ENCODE measurements around the gene HINT2. TPM values are rescaled to one million over a fixed set of nuclear protein-coding genes. Genes with fewer than 3 reads are reported as not detected.

Gene HINT2
- total RNA-seq: 10 to 100 TPM; 27.7 to 38.0 TPM

GRCh38 chr9:35814841-35815543, at the start of gene HINT2:
TSS of gene HINT2 (minus strand) at chr9:35815042. CDS start at chr9:35814979, 63 bp downstream.
- ATAC-seq (replicated peaks): peak; percentile 88
- peak within 1 kb of the TSS; percentile 81 for H3K4me3 Mint-ChIP-seq

GRCh38 chr9:35863583-35863982, 48.7 kb upstream of the HINT2 start:
- Mint-ChIP-seq H3K27ac (no peak overlapping the region), H3K36me3 (ENCODE audit: low read depth) (no peaks in the 10 kb centered on the region), H3K4me1 (no peaks in the 10 kb centered on the region), H3K4me3 (no peak overlapping the region), H3K27me3 (peaks cover 15% of the 10 kb centered on the region), H3K9me3 (no peaks in the 10 kb centered on the region)
- ATAC-seq (replicated peaks): no peak

More at GRCh38 chr9:35814841-35815543, at the start of gene HINT2:
- Mint-ChIP-seq H3K4me1 (peaks cover 19% of the 10 kb centered on the region), H3K36me3 (ENCODE audit: low read depth) (no peaks in the 10 kb centered on the region), H3K27ac (peak within 1 kb of the TSS; percentile 88), H3K9me3 (no peaks in the 10 kb centered on the region), H3K27me3 (no peaks in the 10 kb centered on the region)

GRCh38 chr9:35862328-35862727, 47.5 kb upstream of the HINT2 start:
- Mint-ChIP-seq H3K4me3 (no peak overlapping the region), H3K27me3 (peaks cover 15% of the 10 kb centered on the region), H3K36me3 (ENCODE audit: low read depth) (no peaks in the 10 kb centered on the region), H3K27ac (no peak overlapping the region), H3K4me1 (peaks cover 2% of the 10 kb centered on the region), H3K9me3 (no peaks in the 10 kb centered on the region)
- ATAC-seq (replicated peaks): no peak

GRCh38 chr9:35861161-35861897, 46.5 kb upstream of the HINT2 start:
- H3K27me3 Mint-ChIP-seq: peaks cover 15% of the 10 kb centered on the region
- H3K9me3 Mint-ChIP-seq: no peaks in the 10 kb centered on the region
- H3K27ac Mint-ChIP-seq: no peak overlapping the region
- ATAC-seq (replicated peaks): no peak
- no peaks in the 10 kb centered on the region for H3K36me3 Mint-ChIP-seq (ENCODE audit: low read depth)
- peaks cover 5% of the 10 kb centered on the region for H3K4me1 Mint-ChIP-seq
- no peak overlapping the region for H3K4me3 Mint-ChIP-seq

- ATAC-seq (replicated peaks): no peak
- no peaks in the 10 kb centered on the region for H3K9me3 Mint-ChIP-seq
- peaks cover 5% of the 10 kb centered on the region for H3K4me1 Mint-ChIP-seq
- no peaks in the 10 kb centered on the region for H3K36me3 Mint-ChIP-seq (ENCODE audit: low read depth)
- no peak overlapping the region for H3K4me3 Mint-ChIP-seq
- peaks cover 11% of the 10 kb centered on the region for H3K27me3 Mint-ChIP-seq
- no peak overlapping the region for H3K27ac Mint-ChIP-seq
These were observed 45.1 kb upstream of the HINT2 start for GRCh38 chr9:35859990-35860339.

GRCh38 chr9:35859310-35859989, 44.6 kb upstream of the HINT2 start:
- Mint-ChIP-seq H3K4me3 (no peak overlapping the region), H3K4me1 (peaks cover 5% of the 10 kb centered on the region), H3K27me3 (peaks cover 11% of the 10 kb centered on the region), H3K9me3 (no peaks in the 10 kb centered on the region), H3K36me3 (ENCODE audit: low read depth) (no peaks in the 10 kb centered on the region), H3K27ac (no peak overlapping the region)
- peak; percentile 66 for ATAC-seq (replicated peaks)

- Mint-ChIP-seq H3K9me3 (no peaks in the 10 kb centered on the region), H3K27ac (peak overlapping the region; percentile 19), H3K27me3 (peaks cover 8% of the 10 kb centered on the region), H3K36me3 (ENCODE audit: low read depth) (no peaks in the 10 kb centered on the region), H3K4me1 (peaks cover 5% of the 10 kb centered on the region), H3K4me3 (no peak overlapping the region)
- no peak for ATAC-seq (replicated peaks)
These were observed 43.6 kb upstream of the HINT2 start for GRCh38 chr9:35858458-35858857.

- Mint-ChIP-seq H3K4me3 (no peak overlapping the region), H3K27me3 (peaks cover 5% of the 10 kb centered on the region)
- ATAC-seq (replicated peaks): no peak
These were observed 42.0 kb upstream of the HINT2 start for GRCh38 chr9:35856882-35857281.

GRCh38 chr9:35856206-35856605, 41.4 kb upstream of the HINT2 start:
- Mint-ChIP-seq H3K4me3 (no peak overlapping the region), H3K27ac (no peak overlapping the region), H3K9me3 (no peaks in the 10 kb centered on the region), H3K27me3 (peaks cover 2% of the 10 kb centered on the region), H3K4me1 (peaks cover 5% of the 10 kb centered on the region), H3K36me3 (ENCODE audit: low read depth) (no peaks in the 10 kb centered on the region)
- ATAC-seq (replicated peaks): no peak

More at GRCh38 chr9:35856882-35857281, 42.0 kb upstream of the HINT2 start:
- Mint-ChIP-seq H3K36me3 (ENCODE audit: low read depth) (no peaks in the 10 kb centered on the region), H3K4me1 (peaks cover 5% of the 10 kb centered on the region), H3K9me3 (no peaks in the 10 kb centered on the region), H3K27ac (no peak overlapping the region)

- ATAC-seq (replicated peaks): no peak
- H3K4me1 Mint-ChIP-seq: peaks cover 5% of the 10 kb centered on the region
- no peaks in the 10 kb centered on the region for H3K27me3 Mint-ChIP-seq
- no peak overlapping the region for H3K4me3 Mint-ChIP-seq
- H3K27ac Mint-ChIP-seq: no peak overlapping the region
- H3K36me3 Mint-ChIP-seq (ENCODE audit: low read depth): no peaks in the 10 kb centered on the region
- no peaks in the 10 kb centered on the region for H3K9me3 Mint-ChIP-seq
These were observed 39.4 kb upstream of the HINT2 start for GRCh38 chr9:35854091-35854762.

- Mint-ChIP-seq H3K27ac (peak overlapping the region; percentile 5), H3K36me3 (ENCODE audit: low read depth) (no peaks in the 10 kb centered on the region), H3K4me3 (no peak overlapping the region), H3K4me1 (peaks cover 6% of the 10 kb centered on the region), H3K27me3 (no peaks in the 10 kb centered on the region), H3K9me3 (no peaks in the 10 kb centered on the region)
- no peak for ATAC-seq (replicated peaks)
These were observed 38.3 kb upstream of the HINT2 start for GRCh38 chr9:35852876-35853865.

- ATAC-seq (replicated peaks): no peak
- H3K36me3 Mint-ChIP-seq (ENCODE audit: low read depth): no peaks in the 10 kb centered on the region
- no peaks in the 10 kb centered on the region for H3K27me3 Mint-ChIP-seq
- H3K27ac Mint-ChIP-seq: peak overlapping the region; percentile 5
- H3K9me3 Mint-ChIP-seq: no peaks in the 10 kb centered on the region
- H3K4me1 Mint-ChIP-seq: peaks cover 13% of the 10 kb centered on the region
- H3K4me3 Mint-ChIP-seq: no peak overlapping the region
These were observed 37.5 kb upstream of the HINT2 start for GRCh38 chr9:35852267-35852815.

GRCh38 chr9:35847792-35848572, 33.1 kb upstream of the HINT2 start:
- Mint-ChIP-seq H3K4me1 (peaks cover 17% of the 10 kb centered on the region), H3K9me3 (no peaks in the 10 kb centered on the region), H3K27me3 (no peaks in the 10 kb centered on the region), H3K27ac (peak overlapping the region; percentile 85), H3K36me3 (ENCODE audit: low read depth) (no peaks in the 10 kb centered on the region), H3K4me3 (peak overlapping the region; percentile 56)
- ATAC-seq (replicated peaks): peak; percentile 98
